Measurements from ENCODE around the gene ITGA11. TPM values are rescaled to one million over a fixed set of nuclear protein-coding genes. Genes with fewer than 3 reads are reported as not detected.

The ITGA11 gene
- total RNA-seq, 1 donor from 2014 or later = 0.28 TPM

- Mint-ChIP-seq H3K4me1 (ENCODE audit: unreplicated experiment) (peaks cover 25% of the 10 kb centered on the region), H3K27ac (ENCODE audit: unreplicated experiment) (no peak overlapping the region), H3K27me3 (ENCODE audit: unreplicated experiment) (no peaks in the 10 kb centered on the region), H3K9me3 (ENCODE audit: unreplicated experiment) (no peaks in the 10 kb centered on the region), H3K36me3 (ENCODE audit: low read depth, unreplicated experiment) (peaks cover 13% of the 10 kb centered on the region), H3K4me3 (ENCODE audit: unreplicated experiment) (peak overlapping the region; percentile 43)
- no peak for DNase-seq (ENCODE audit: low spot score)
- TF ChIP-seq, protein P1, sequence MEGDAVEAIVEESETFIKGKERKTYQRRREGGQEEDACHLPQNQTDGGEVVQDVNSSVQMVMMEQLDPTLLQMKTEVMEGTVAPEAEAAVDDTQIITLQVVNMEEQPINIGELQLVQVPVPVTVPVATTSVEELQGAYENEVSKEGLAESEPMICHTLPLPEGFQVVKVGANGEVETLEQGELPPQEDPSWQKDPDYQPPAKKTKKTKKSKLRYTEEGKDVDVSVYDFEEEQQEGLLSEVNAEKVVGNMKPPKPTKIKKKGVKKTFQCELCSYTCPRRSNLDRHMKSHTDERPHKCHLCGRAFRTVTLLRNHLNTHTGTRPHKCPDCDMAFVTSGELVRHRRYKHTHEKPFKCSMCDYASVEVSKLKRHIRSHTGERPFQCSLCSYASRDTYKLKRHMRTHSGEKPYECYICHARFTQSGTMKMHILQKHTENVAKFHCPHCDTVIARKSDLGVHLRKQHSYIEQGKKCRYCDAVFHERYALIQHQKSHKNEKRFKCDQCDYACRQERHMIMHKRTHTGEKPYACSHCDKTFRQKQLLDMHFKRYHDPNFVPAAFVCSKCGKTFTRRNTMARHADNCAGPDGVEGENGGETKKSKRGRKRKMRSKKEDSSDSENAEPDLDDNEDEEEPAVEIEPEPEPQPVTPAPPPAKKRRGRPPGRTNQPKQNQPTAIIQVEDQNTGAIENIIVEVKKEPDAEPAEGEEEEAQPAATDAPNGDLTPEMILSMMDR (IDR thresholded peaks at IDR 0.05; ENCODE audit: unreplicated experiment) = no peak
These were observed 147.2 kb downstream of the ITGA11 start for GRCh38 chr15:68284616-68285258.

GRCh38 chr15:68283401-68283800 lies 148.6 kb downstream of the ITGA11 start:
- Mint-ChIP-seq H3K27me3 (ENCODE audit: unreplicated experiment) (peaks cover 2% of the 10 kb centered on the region), H3K9me3 (ENCODE audit: unreplicated experiment) (no peaks in the 10 kb centered on the region), H3K27ac (ENCODE audit: unreplicated experiment) (no peak overlapping the region), H3K4me1 (ENCODE audit: unreplicated experiment) (peaks cover 37% of the 10 kb centered on the region), H3K36me3 (ENCODE audit: low read depth, unreplicated experiment) (peaks cover 13% of the 10 kb centered on the region), H3K4me3 (ENCODE audit: unreplicated experiment) (no peak overlapping the region)
- TF ChIP-seq, protein P1 (IDR thresholded peaks at IDR 0.05; ENCODE audit: unreplicated experiment) = no peak
- DNase-seq (ENCODE audit: low spot score) = no peak

GRCh38 chr15:68281008-68281407 lies 151.0 kb downstream of the ITGA11 start:
- H3K27me3 Mint-ChIP-seq (ENCODE audit: unreplicated experiment) = peaks cover 2% of the 10 kb centered on the region
- H3K9me3 Mint-ChIP-seq (ENCODE audit: unreplicated experiment) = no peaks in the 10 kb centered on the region
- TF ChIP-seq, protein P1 (IDR thresholded peaks at IDR 0.05; ENCODE audit: unreplicated experiment) = no peak
- peaks cover 44% of the 10 kb centered on the region for H3K4me1 Mint-ChIP-seq (ENCODE audit: unreplicated experiment)
- no peak for DNase-seq (ENCODE audit: low spot score)
- H3K36me3 Mint-ChIP-seq (ENCODE audit: low read depth, unreplicated experiment) = peaks cover 13% of the 10 kb centered on the region
- no peak overlapping the region for H3K4me3 Mint-ChIP-seq (ENCODE audit: unreplicated experiment)
- no peak overlapping the region for H3K27ac Mint-ChIP-seq (ENCODE audit: unreplicated experiment)

GRCh38 chr15:68279779-68280753 lies 151.9 kb downstream of the ITGA11 start:
- peaks cover 54% of the 10 kb centered on the region for H3K4me1 Mint-ChIP-seq (ENCODE audit: unreplicated experiment)
- TF ChIP-seq, protein P1 (IDR thresholded peaks at IDR 0.05; ENCODE audit: unreplicated experiment) = no peak

More at GRCh38 chr15:68279779-68280753, 151.9 kb downstream of the ITGA11 start:
- no peak overlapping the region for H3K27ac Mint-ChIP-seq (ENCODE audit: unreplicated experiment)
- H3K36me3 Mint-ChIP-seq (ENCODE audit: low read depth, unreplicated experiment) = peaks cover 7% of the 10 kb centered on the region
- peaks cover 2% of the 10 kb centered on the region for H3K27me3 Mint-ChIP-seq (ENCODE audit: unreplicated experiment)
- peak overlapping the region; percentile 99 for H3K4me3 Mint-ChIP-seq (ENCODE audit: unreplicated experiment)
- no peaks in the 10 kb centered on the region for H3K9me3 Mint-ChIP-seq (ENCODE audit: unreplicated experiment)
- DNase-seq (ENCODE audit: low spot score) = no peak

Data from endothelial cell (in vitro differentiated cells).